B cell (primary cell): Measurements from ENCODE around the gene ISM1. TPM values are rescaled to one million over a fixed set of nuclear protein-coding genes. Genes with fewer than 3 reads are reported as not detected.

ENCODE experiments used
- ATAC-seq: fragments of 200-7000 bp; cut with Tn5 transposase; one replicate; pipeline ENCODE4 v1.10.0; 2021; ENCODE audit warnings: low read depth, mild to moderate bottlenecking, moderate number of reproducible peaks, moderate library complexity
- CTCF ChIA-PET: fragments of 350-600 bp; sonication (Branson Sonifier 250); formaldehyde crosslinking; loops from one replicate; lab custom pipeline; 2021; ENCODE audit warnings: antibody characterized with exemption, inconsistent platforms; lab: Charles Lee
- POLR2A ChIA-PET: fragments of 350-600 bp; sonication (Branson Sonifier 250); formaldehyde crosslinking; loops from one replicate; lab custom pipeline; 2021; ENCODE audit warnings: antibody characterized with exemption; lab: Charles Lee
- DNase-seq: peaks from one replicate; pipeline ENCODE4 v3.0.0; 2013
- H2AFZ ChIP-seq: 2 replicates; pipeline ENCODE4 v1.6.1; 2012; ENCODE audit warnings: mild to moderate bottlenecking, low read depth, low read length; ENCODE audit not compliant: insufficient read depth, poor library complexity, severe bottlenecking
- H3K27ac ChIP-seq, 2 donors: 1 replicate in 1 of 2; 2 replicates in 1 of 2; pipeline ENCODE4 v1.5.1; 2012 to 2013; ENCODE audit warnings: low read length in 2 of 2, mild to moderate bottlenecking in 2 of 2, moderate library complexity in 1 of 2
- H3K27me3 ChIP-seq, 4 experiments: fragments of 200-600 bp in 1 of 4; sonication (generic) in 1 of 4; replicated peaks in 1 of 4; 1 replicate in 2 of 4; 2 replicates in 2 of 4; pipeline versions ENCODE4 v1.6.1 to v1.7.0; 2013 to 2016; ENCODE audit warnings: low read length in 3 of 4, mild to moderate bottlenecking in 2 of 4, mixed read lengths in 1 of 4, moderate library complexity in 1 of 4; ENCODE audit not compliant: insufficient read depth in 4 of 4, control insufficient read depth in 3 of 4; ENCODE audit errors: control extremely low read depth in 1 of 4
- H3K36me3 ChIP-seq, 2 experiments: replicated peaks in 1 of 2; 1 replicate in 1 of 2; 2 replicates in 1 of 2; pipeline versions ENCODE4 v1.6.1 to v1.7.1; 2013; ENCODE audit warnings: low read length in 1 of 2; ENCODE audit not compliant: insufficient read depth in 2 of 2, control insufficient read depth in 1 of 2; ENCODE audit errors: control extremely low read depth in 1 of 2, extremely low read depth in 1 of 2
- H3K4me1 ChIP-seq, 2 donors: fragments of 200-600 bp in 1 of 2; sonication (generic) in 1 of 2; 1 replicate in 1 of 2; 2 replicates in 1 of 2; pipeline versions ENCODE4 v1.5.1 to v1.6.1; 2013 to 2017; ENCODE audit warnings: low read length in 2 of 2; ENCODE audit not compliant: control insufficient read depth in 2 of 2, insufficient read depth in 2 of 2
- H3K4me2 ChIP-seq: replicated peaks from 2 replicates; pipeline ENCODE3; 2012; ENCODE audit warnings: mild to moderate bottlenecking, low read depth, low read length; ENCODE audit not compliant: poor library complexity, severe bottlenecking
- H3K4me3 ChIP-seq, 5 experiments: fragments of 200-600 bp in 1 of 5; sonication (generic) in 1 of 5; 1 replicate in 3 of 5; 2 replicates in 2 of 5; pipeline versions ENCODE4 v1.5.1 to v1.7.0; 2011 to 2016; ENCODE audit warnings: low read length in 4 of 5, mild to moderate bottlenecking in 4 of 5, low read depth in 2 of 5, control low read depth in 1 of 5, moderate library complexity in 1 of 5; ENCODE audit not compliant: insufficient read depth in 1 of 5; ENCODE audit errors: control extremely low read depth in 1 of 5, extremely low read depth in 1 of 5
- H3K79me2 ChIP-seq: fragments of 200-600 bp; sonication (generic); one replicate; pipeline ENCODE4 v1.6.0; 2016; ENCODE audit warnings: low read length; ENCODE audit not compliant: control insufficient read depth, insufficient read depth
- H3K9ac ChIP-seq: fragments of 200-600 bp; sonication (generic); 2 replicates; pipeline ENCODE4 v1.6.1; 2017; ENCODE audit warnings: mild to moderate bottlenecking, low read length, moderate library complexity
- H3K9me3 ChIP-seq, 3 donors: one replicate each; pipeline versions ENCODE4 v1.6.1 to v1.7.1; 2013; ENCODE audit warnings: low read length in 2 of 3; ENCODE audit not compliant: control insufficient read depth in 2 of 3, insufficient read depth in 1 of 3; ENCODE audit errors: control extremely low read depth in 1 of 3
- H4K20me1 ChIP-seq: 2 replicates; pipeline ENCODE4 v1.6.0; 2012; ENCODE audit warnings: mild to moderate bottlenecking, low read length; ENCODE audit not compliant: insufficient read depth, control insufficient read depth, poor library complexity, severe bottlenecking
- H3K27ac Mint-ChIP-seq: one replicate; pipeline ENCODE4 v1.8.0; 2021; ENCODE audit warnings: mixed read lengths
- H3K27me3 Mint-ChIP-seq: one replicate; pipeline ENCODE4 v1.8.0; 2021; ENCODE audit warnings: mixed read lengths
- H3K4me1 Mint-ChIP-seq: one replicate; pipeline ENCODE4 v1.8.0; 2021; ENCODE audit warnings: mixed read lengths
- H3K4me3 Mint-ChIP-seq: one replicate; pipeline ENCODE4 v1.8.0; 2021; ENCODE audit warnings: mixed read lengths
- H3K9me3 Mint-ChIP-seq: one replicate; pipeline ENCODE4 v1.8.0; 2022; ENCODE audit warnings: mixed read lengths; ENCODE audit not compliant: insufficient read depth
- EZH2 ChIP-seq: IDR thresholded peaks from 2 replicates; pipeline ENCODE4 v1.6.1; 2012; ENCODE audit warnings: borderline replicate concordance, low read depth, mild to moderate bottlenecking, moderate library complexity, low read length; ENCODE audit not compliant: insufficient read depth, poor library complexity, severe bottlenecking
- whole genome bisulfite sequencing: methylation state at CpG from one replicate; pipeline ENCODE4 v1.1.5; 2013; ENCODE audit warnings: missing lambda C conversion rate; ENCODE audit not compliant: insufficient coverage; 5-methylcytosine and 5-hydroxymethylcytosine counted together
- intact Hi-C: fragments of 100-400 bp; cut with micrococcal nuclease; formaldehyde crosslinking; loops from one replicate; pipeline ENCODE4 v1.10.0; 2022
- polyA plus RNA-seq: library from polyadenylated mRNA; depleted of rRNA; stranded (reverse); fragments of >200 nt; gene quantifications from 2 replicates; pipeline ENCODE4 v1.2.3, GENCODE V29; 2012
- total RNA-seq, 2 donors: library from RNA; stranded (reverse); fragments of 120-200 nt in 1 of 2; gene quantifications; 1 replicate in 1 of 2; 2 replicates in 1 of 2; pipeline versions ENCODE4 v1.2.3 to v1.2.4, GENCODE V29; 2013 to 2022
- TF ChIP-seq, protein P1 (sequence below): fragments of 200-600 bp; IDR thresholded peaks from one replicate; pipeline ENCODE4 v1.8.0; 2022; ENCODE audit warnings: antibody characterized with exemption, mild to moderate bottlenecking

The ISM1 gene
- total and polyA plus RNA-seq, 2 donors (not counting 1 experiment from before 2014, with no cell fraction given) = not detected

- Mint-ChIP-seq H3K9me3 (peaks cover 2% of the 10 kb centered on the region), H3K27ac (no peak overlapping the region), H3K4me1 (peaks cover 19% of the 10 kb centered on the region), H3K27me3 (peaks cover 56% of the 10 kb centered on the region), H3K4me3 (peak overlapping the region; percentile 78)
- TF ChIP-seq, protein P1, sequence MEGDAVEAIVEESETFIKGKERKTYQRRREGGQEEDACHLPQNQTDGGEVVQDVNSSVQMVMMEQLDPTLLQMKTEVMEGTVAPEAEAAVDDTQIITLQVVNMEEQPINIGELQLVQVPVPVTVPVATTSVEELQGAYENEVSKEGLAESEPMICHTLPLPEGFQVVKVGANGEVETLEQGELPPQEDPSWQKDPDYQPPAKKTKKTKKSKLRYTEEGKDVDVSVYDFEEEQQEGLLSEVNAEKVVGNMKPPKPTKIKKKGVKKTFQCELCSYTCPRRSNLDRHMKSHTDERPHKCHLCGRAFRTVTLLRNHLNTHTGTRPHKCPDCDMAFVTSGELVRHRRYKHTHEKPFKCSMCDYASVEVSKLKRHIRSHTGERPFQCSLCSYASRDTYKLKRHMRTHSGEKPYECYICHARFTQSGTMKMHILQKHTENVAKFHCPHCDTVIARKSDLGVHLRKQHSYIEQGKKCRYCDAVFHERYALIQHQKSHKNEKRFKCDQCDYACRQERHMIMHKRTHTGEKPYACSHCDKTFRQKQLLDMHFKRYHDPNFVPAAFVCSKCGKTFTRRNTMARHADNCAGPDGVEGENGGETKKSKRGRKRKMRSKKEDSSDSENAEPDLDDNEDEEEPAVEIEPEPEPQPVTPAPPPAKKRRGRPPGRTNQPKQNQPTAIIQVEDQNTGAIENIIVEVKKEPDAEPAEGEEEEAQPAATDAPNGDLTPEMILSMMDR = no peak
- TF ChIP-seq EZH2 = no peak
- H3K4me2 ChIP-seq = peak overlapping the region; percentile 63
- H3K4me3 ChIP-seq = no peak overlapping the region
- ChIA-PET CTCF (no interaction called here), POLR2A (no interaction called here)
- H2AFZ ChIP-seq = no peak overlapping the region
- no peaks in the 10 kb centered on the region for H4K20me1 ChIP-seq
- ATAC-seq = no peak
- peaks cover 0 to 34% (median 17%) of the 10 kb centered on the region in 4 experiments for H3K27me3 ChIP-seq
- H3K9me3 ChIP-seq = peaks cover 0 to 6% (median 0%) of the 10 kb centered on the region in 3 donors
- DNase-seq = no peak
- 4% methylated on average over 59 of the region's 59 CpGs for WGBS
- intact Hi-C loops = no loop called here
- no peaks in the 10 kb centered on the region for H3K36me3 ChIP-seq
- H3K79me2 ChIP-seq = no peaks in the 10 kb centered on the region
- no peak overlapping the region for H3K9ac ChIP-seq
- no peak overlapping the region for H3K27ac ChIP-seq
- peaks cover 10% of the 10 kb centered on the region in 2 donors for H3K4me1 ChIP-seq
Observed at GRCh38 chr20:13221673-13222318, 722 bp downstream of the ISM1 start.

DNA sequence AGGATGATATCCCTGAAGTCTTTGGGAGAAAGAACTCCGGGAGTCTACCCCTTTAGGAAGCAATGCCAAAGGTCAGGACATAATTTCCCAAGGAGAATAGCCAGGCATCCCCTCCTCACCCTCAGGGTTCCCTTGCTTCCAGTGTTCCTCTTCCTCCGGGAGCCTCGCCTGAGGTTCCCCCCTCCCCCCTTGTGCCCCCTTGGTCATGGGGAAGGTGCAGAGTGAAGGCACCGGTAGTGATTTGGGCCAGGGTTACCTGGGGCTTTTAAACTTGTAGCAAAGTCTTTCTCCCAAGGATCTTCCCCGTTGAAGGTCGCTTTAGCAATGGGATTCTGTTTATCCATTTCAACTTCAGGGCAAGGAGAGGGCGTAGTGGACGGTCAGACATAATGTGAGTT is 1.2 kb downstream of the ISM1 start:
- ChIA-PET POLR2A (no interaction called here), CTCF (no interaction called here)

More for the DNA sequence above, 1.2 kb downstream of the ISM1 start:
- Histone ChIP-seq H3K79me2 (no peaks in the 10 kb centered on the region), H3K27me3 (peaks cover 0 to 34% (median 16%) of the 10 kb centered on the region in 4 experiments), H3K4me1 (peaks cover 10% of the 10 kb centered on the region in 2 donors), H3K27ac (no peak overlapping the region), H3K4me3 (no peak overlapping the region), H3K36me3 (no peaks in the 10 kb centered on the region), H4K20me1 (no peaks in the 10 kb centered on the region), H3K9ac (no peak overlapping the region), H3K9me3 (peaks cover 0 to 6% (median 0%) of the 10 kb centered on the region in 3 donors), H3K4me2 (peak overlapping the region; percentile 63), H2AFZ (no peak overlapping the region)
- TF ChIP-seq EZH2 = no peak
- TF ChIP-seq, protein P1 = no peak
- H3K27me3 Mint-ChIP-seq = peaks cover 52% of the 10 kb centered on the region
- intact Hi-C loops = no loop called here
- ATAC-seq = no peak
- peaks cover 2% of the 10 kb centered on the region for H3K9me3 Mint-ChIP-seq
- WGBS = 72% methylated on average over 5 of the region's 8 CpGs
- peak overlapping the region; percentile 78 for H3K4me3 Mint-ChIP-seq
- no peak overlapping the region for H3K27ac Mint-ChIP-seq
- DNase-seq = no peak
- peaks cover 19% of the 10 kb centered on the region for H3K4me1 Mint-ChIP-seq
